Thoracic aorta (tissue), 2 donors: ENCODE results near the gene FGF8. TPM values are rescaled to one million over a fixed set of nuclear protein-coding genes. Genes with fewer than 3 reads are reported as not detected.
A peak's percentile ranks its signal among the peaks of the same experiment; 100 is the strongest.

ENCODE experiments used
- ATAC-seq: fragments of 150-250 bp; one replicate; pipeline ENCODE4 v1.8.0; 2017; ENCODE audit warnings: low read depth; ENCODE audit not compliant: insufficient number of reproducible peaks, low FRiP score
- DNase-seq: peaks from one replicate; pipeline ENCODE4 v3.0.0-alpha.2; 2020; ENCODE audit warnings: low spot score
- H3K27ac ChIP-seq, 2 donors: fragments of 200-600 bp; sonication (generic); 1 replicate in 1 of 2; 2 replicates in 1 of 2; pipeline ENCODE4 v1.5.1; 2016; ENCODE audit warnings: mild to moderate bottlenecking in 2 of 2, moderate library complexity in 2 of 2
- H3K27me3 ChIP-seq: fragments of 200-600 bp; sonication (generic); replicated peaks from 2 replicates; pipeline ENCODE4 v1.6.0; 2016; ENCODE audit warnings: mild to moderate bottlenecking; ENCODE audit not compliant: insufficient read depth
- H3K36me3 ChIP-seq: fragments of 200-600 bp; sonication (generic); one replicate; pipeline ENCODE4 v1.5.1; 2016
- H3K4me1 ChIP-seq, 2 donors: fragments of 200-600 bp; sonication (generic); 1 replicate in 1 of 2; 2 replicates in 1 of 2; pipeline versions ENCODE4 v1.5.1 to v1.6.0; 2016; ENCODE audit warnings: low read depth in 2 of 2, mild to moderate bottlenecking in 1 of 2; ENCODE audit not compliant: control insufficient read depth in 1 of 2
- H3K4me3 ChIP-seq: fragments of 200-600 bp; sonication (generic); 2 replicates; pipeline ENCODE4 v1.5.1; 2016; ENCODE audit warnings: mild to moderate bottlenecking
- H3K9me3 ChIP-seq: fragments of 200-600 bp; sonication (generic); 2 replicates; pipeline ENCODE4 v1.5.1; 2016
- total RNA-seq, 2 donors: library from RNA; depleted of rRNA; stranded (reverse); fragments of >200 nt; gene quantifications; one replicate each; pipeline versions ENCODE4 v1.1.0 to v1.2.3, GENCODE V29; 2016
- TF ChIP-seq, protein P1 (sequence below): fragments of 200-600 bp; sonication (generic); IDR thresholded peaks from one replicate; pipeline ENCODE4 v1.5.1; 2019; ENCODE audit warnings: antibody characterized with exemption

FGF8 gene
- total RNA-seq, 2 donors from 2014 or later: not detected

GRCh38 chr10:101781655-101781983, 5.7 kb upstream of the FGF8 start:
- Histone ChIP-seq H3K4me3 (no peak overlapping the region), H3K4me1 (peaks cover 11 to 46% of the 10 kb centered on the region in 2 donors), H3K27ac (no peak overlapping the region), H3K36me3 (peaks cover 13% of the 10 kb centered on the region), H3K27me3 (no peaks in the 10 kb centered on the region), H3K9me3 (no peaks in the 10 kb centered on the region)
- DNase-seq (no peak), ATAC-seq (no peak)
- TF ChIP-seq, protein P1, sequence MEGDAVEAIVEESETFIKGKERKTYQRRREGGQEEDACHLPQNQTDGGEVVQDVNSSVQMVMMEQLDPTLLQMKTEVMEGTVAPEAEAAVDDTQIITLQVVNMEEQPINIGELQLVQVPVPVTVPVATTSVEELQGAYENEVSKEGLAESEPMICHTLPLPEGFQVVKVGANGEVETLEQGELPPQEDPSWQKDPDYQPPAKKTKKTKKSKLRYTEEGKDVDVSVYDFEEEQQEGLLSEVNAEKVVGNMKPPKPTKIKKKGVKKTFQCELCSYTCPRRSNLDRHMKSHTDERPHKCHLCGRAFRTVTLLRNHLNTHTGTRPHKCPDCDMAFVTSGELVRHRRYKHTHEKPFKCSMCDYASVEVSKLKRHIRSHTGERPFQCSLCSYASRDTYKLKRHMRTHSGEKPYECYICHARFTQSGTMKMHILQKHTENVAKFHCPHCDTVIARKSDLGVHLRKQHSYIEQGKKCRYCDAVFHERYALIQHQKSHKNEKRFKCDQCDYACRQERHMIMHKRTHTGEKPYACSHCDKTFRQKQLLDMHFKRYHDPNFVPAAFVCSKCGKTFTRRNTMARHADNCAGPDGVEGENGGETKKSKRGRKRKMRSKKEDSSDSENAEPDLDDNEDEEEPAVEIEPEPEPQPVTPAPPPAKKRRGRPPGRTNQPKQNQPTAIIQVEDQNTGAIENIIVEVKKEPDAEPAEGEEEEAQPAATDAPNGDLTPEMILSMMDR: no peak

DNA sequence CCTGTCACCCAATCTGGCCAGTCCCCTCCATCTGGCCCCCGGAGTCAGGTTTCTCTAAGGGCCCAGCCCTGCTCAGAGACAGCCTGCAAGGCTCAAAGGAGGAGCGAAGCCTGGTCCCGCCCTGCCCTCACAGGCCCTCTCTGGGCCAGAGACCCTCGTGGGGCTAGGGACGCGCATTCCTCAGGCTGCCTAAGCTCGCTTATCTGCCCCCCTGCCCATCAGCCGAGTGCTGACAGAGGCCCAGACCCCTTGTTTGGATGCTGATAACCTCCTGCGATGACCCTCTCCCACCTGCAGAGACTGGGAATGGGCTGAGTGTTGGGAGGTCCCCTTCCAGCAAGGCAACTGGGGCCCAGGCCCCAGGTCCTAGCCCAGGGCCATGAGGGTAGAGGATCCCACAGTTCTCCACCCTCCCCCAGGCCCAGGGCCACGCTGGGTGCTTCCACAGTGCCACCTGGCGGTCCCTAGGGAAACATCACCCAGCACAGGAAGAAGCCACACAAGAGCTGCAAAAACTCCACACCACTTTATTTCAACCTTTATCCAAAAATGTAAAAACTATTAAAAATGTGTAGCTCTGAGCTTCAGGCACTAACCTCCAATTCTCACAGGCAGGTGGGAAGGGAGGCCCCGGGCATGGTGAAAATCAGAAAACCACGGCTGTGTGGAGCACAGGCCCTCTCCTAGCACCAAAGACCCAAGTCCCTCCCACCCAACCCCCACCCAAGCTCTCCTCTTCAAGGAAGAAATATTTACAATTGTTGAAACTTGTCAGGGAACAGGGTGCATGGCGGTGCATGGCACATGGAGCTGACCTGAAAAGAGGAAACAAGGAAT, 5.1 kb upstream of the FGF8 start:
- Histone ChIP-seq H3K4me3 (no peak overlapping the region), H3K27ac (no peak overlapping the region), H3K36me3 (peaks cover 9% of the 10 kb centered on the region), H3K27me3 (no peaks in the 10 kb centered on the region), H3K4me1 (peaks cover 14 to 50% of the 10 kb centered on the region in 2 donors), H3K9me3 (no peaks in the 10 kb centered on the region)
- ATAC-seq: no peak
- no peak for DNase-seq
- TF ChIP-seq, protein P1: peak; percentile 88

GRCh38 chr10:101780187-101780817, 4.4 kb upstream of the FGF8 start:
- Histone ChIP-seq H3K36me3 (peaks cover 4% of the 10 kb centered on the region), H3K4me3 (peak overlapping the region; percentile 71), H3K27ac (no peak overlapping the region), H3K4me1 (peaks cover 18 to 53% of the 10 kb centered on the region in 2 donors), H3K9me3 (no peaks in the 10 kb centered on the region), H3K27me3 (peaks cover 3% of the 10 kb centered on the region)
- DNase-seq (no peak), ATAC-seq (no peak)
- TF ChIP-seq, protein P1: no peak

- DNase-seq (no peak), ATAC-seq (peak; percentile 41)
- no peaks in the 10 kb centered on the region for H3K36me3 ChIP-seq
- peaks cover 18 to 59% of the 10 kb centered on the region in 2 donors for H3K4me1 ChIP-seq
- H3K27me3 ChIP-seq: peaks cover 8% of the 10 kb centered on the region
- H3K27ac ChIP-seq: no peak overlapping the region
- no peaks in the 10 kb centered on the region for H3K9me3 ChIP-seq
- H3K4me3 ChIP-seq: peak overlapping the region; percentile 71
- TF ChIP-seq, protein P1: peak; percentile 86
Measured at GRCh38 chr10:101779544-101780186, 3.8 kb upstream of the FGF8 start.
